AG09309 (cell line): ENCODE data around the gene HPGD.

Experiments
- DNase-seq: peaks from one replicate; pipeline ENCODE4 v3.0.0-alpha.2; 2010; ENCODE audit warnings: low read depth
- H3K4me3 ChIP-seq: 2 replicates; pipeline ENCODE4 v1.5.1; 2011; ENCODE audit warnings: mild to moderate bottlenecking, low read depth, low read length, moderate library complexity; ENCODE audit not compliant: control insufficient read depth
- TF ChIP-seq, protein P1 (sequence below): IDR thresholded peaks from 2 replicates; pipeline ENCODE4 v1.5.1; 2011; ENCODE audit warnings: mild to moderate bottlenecking, low read depth, low read length, inconsistent platforms; ENCODE audit not compliant: insufficient read depth, control insufficient read depth; ENCODE audit errors: missing control alignments

HPGD gene

DNA sequence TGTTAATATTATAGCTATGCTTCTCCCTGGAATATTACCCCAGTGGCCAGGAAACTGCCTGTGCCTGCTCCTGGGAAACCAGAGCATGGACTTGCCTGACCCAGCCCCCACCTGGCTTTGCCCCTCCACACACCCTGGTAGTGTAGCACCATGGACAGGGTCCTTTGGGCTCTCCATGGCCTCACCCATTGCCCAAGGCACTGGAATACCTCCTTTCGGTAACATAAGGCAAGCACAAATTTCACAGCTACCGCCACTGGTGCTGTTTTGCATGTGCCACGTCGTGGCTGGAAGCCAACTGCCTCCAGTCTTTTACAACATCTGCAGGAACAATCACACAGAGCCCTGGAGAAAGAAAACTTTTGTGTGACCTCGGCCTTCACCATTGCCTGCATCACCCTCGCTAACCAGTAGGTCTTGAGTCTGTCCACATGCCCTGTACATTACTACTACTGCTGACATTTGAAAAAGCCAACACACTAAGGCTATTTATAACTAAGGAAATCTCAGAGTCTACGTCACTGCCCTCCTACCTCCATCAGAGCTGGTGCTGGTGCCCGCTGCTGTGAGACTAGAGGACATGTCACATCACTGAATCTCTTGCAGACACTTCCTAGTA, 47.7 kb downstream of the HPGD start:
- TF ChIP-seq, protein P1, sequence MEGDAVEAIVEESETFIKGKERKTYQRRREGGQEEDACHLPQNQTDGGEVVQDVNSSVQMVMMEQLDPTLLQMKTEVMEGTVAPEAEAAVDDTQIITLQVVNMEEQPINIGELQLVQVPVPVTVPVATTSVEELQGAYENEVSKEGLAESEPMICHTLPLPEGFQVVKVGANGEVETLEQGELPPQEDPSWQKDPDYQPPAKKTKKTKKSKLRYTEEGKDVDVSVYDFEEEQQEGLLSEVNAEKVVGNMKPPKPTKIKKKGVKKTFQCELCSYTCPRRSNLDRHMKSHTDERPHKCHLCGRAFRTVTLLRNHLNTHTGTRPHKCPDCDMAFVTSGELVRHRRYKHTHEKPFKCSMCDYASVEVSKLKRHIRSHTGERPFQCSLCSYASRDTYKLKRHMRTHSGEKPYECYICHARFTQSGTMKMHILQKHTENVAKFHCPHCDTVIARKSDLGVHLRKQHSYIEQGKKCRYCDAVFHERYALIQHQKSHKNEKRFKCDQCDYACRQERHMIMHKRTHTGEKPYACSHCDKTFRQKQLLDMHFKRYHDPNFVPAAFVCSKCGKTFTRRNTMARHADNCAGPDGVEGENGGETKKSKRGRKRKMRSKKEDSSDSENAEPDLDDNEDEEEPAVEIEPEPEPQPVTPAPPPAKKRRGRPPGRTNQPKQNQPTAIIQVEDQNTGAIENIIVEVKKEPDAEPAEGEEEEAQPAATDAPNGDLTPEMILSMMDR, result no peak
- no peak for DNase-seq
- H3K4me3 ChIP-seq, result no peak overlapping the region

DNA sequence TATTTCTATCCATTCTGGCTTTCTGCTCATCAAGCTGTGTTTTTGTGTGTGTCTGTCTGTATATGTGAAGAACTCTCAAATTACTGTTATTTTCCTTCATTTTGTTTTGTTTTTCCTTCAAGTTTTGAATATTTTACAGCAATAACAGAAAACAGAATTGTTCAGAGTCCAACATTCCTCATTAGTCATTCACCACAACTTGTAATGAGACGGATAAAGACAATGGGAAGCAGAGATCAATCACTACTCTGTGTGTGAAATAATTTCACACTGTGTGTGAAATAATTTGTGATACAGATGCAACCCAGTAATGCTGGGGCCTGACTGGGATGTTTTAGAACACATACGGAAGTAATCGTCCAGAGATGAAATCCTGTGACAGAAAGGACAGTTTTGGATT, 55.2 kb downstream of the HPGD start:
- H3K4me3 ChIP-seq, result no peak overlapping the region
- no peak for DNase-seq
- TF ChIP-seq, protein P1, result no peak

DNA sequence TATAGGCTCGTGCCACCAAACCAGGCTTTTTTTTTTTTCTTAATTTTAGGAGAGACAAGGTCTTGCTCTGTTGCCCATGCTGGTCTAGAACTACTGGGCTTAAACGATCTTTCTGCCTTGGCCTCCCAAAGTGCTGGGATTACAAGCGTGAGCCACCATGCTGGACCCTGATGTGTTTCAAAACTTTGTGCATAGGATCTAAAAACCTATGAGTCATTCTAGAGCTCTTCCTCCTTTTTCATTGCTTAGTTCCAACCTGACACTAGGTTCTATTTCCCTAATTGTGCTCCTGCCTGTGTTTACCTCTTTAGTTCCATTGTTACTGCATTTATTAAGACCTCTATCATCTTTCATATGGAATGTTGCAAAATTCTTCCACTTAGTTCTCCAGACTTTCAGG, 57.3 kb downstream of the HPGD start:
- TF ChIP-seq, protein P1, result no peak
- no peak overlapping the region for H3K4me3 ChIP-seq
- DNase-seq, result no peak

DNA sequence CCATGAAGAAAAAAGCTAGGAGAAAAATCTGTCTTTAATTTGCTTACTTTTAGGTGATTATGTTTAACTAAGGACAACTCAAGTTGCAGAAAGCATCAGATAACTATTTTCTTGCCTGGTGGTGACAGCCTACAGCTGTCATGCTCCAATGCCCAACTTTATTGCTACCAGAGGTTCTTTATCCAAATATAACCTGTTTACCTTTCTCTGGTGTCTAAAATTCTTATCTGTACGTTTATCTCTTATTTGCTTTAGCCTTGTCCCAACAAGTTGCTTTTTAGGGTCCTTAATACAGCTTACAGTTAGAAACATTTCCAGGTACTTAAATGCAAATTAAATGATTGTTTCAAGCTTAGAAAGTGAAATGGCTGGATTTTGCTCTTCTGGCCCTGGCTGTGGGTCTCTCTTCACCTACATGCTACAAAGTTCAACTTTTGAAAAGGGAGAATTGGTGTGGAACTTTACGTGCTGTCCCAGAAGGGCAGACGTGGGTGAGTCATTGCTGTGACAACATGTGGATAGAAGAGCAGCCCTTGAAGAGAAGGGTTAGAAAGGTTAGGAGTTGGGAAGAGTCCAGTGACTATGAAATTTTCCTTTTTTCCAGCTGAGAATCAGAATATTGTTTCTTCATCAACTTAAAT, 60.7 kb downstream of the HPGD start:
- H3K4me3 ChIP-seq, result no peak overlapping the region
- TF ChIP-seq, protein P1, result no peak
- no peak for DNase-seq

DNA sequence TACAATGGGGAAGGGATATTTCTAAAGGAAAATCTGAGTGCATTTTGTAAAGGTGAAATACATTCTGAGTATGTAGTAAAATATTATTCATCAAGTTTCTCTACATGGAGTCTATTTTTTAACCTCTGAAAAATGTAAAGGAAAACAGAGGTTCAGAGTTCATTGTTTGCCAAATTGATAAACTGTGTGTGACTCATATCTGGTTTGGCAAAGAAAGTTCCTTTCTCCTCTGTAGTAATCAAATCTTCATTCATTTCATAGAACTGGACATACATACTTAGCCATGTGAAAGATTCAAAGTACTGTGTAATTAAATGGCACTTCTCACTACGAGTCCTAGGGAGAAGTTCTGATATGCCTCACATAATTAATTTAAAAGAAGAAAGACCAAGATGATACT, 61.6 kb downstream of the HPGD start:
- TF ChIP-seq, protein P1, result no peak
- no peak overlapping the region for H3K4me3 ChIP-seq
- DNase-seq, result no peak

DNA sequence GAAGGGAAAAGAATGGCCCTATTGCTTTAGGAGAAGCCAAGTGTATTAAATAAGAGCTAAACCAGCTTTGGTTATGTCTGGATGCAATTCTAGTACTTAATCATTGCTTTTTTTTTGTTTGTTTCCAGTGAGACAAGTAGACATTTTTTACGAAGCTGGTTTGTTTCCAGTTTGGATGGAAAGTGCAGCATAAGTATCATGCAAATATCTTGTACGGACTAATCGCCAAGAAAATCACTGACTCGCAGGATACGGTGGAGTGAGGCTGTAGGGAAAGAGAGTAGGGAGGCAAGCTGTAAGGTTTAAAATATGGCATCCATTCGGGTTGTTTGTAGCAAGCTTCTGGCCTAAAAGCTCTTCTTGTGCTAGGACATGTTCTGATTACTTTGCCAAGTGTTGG, 64.8 kb downstream of the HPGD start:
- TF ChIP-seq, protein P1, result no peak
- no peak overlapping the region for H3K4me3 ChIP-seq
- no peak for DNase-seq
